ENCODE data around the gene MRPS35.
"Not testable (repeated sequence)": the region's sequence is repeated elsewhere in the genome, so short reads cannot be mapped to it uniquely, and the experiment has no call there.

The MRPS35 gene

GRCh38 chr12:27723212-27723611, 12.6 kb downstream of the MRPS35 start:
- H3K4me3 ChIP-seq (ENCODE audit: control insufficient read depth, low read depth, low read length) = no peak overlapping the region
- TF ChIP-seq CTCF (conservative IDR thresholded peaks at IDR 0.05; ENCODE audit: control insufficient read depth, insufficient read depth, low read depth, low read length) = no peak
- no peak for DNase-seq (ENCODE audit: low read depth)

GRCh38 chr12:27730097-27730588, 19.5 kb downstream of the MRPS35 start:
- TF ChIP-seq CTCF (conservative IDR thresholded peaks at IDR 0.05; ENCODE audit: control insufficient read depth, insufficient read depth, low read depth, low read length) = no peak
- no peak for DNase-seq (ENCODE audit: low read depth)
- H3K4me3 ChIP-seq (ENCODE audit: control insufficient read depth, low read depth, low read length) = no peak overlapping the region

- peak; percentile 35 for TF ChIP-seq CTCF (conservative IDR thresholded peaks at IDR 0.05; ENCODE audit: control insufficient read depth, insufficient read depth, low read depth, low read length)
- no peak for DNase-seq (ENCODE audit: low read depth)
- no peak overlapping the region for H3K4me3 ChIP-seq (ENCODE audit: control insufficient read depth, low read depth, low read length)
Observed at GRCh38 chr12:27732281-27732680, 21.6 kb downstream of the MRPS35 start.

GRCh38 chr12:27733052-27733656, 22.5 kb downstream of the MRPS35 start:
- peak; percentile 55 for DNase-seq (ENCODE audit: low read depth)
- H3K4me3 ChIP-seq (ENCODE audit: control insufficient read depth, low read depth, low read length) = no peak overlapping the region
- peak; percentile 93 for TF ChIP-seq CTCF (conservative IDR thresholded peaks at IDR 0.05; ENCODE audit: control insufficient read depth, insufficient read depth, low read depth, low read length)

- H3K4me3 ChIP-seq (ENCODE audit: control insufficient read depth, low read depth, low read length) = no peak overlapping the region
- TF ChIP-seq CTCF (conservative IDR thresholded peaks at IDR 0.05; ENCODE audit: control insufficient read depth, insufficient read depth, low read depth, low read length) = no peak
- no peak for DNase-seq (ENCODE audit: low read depth)
Observed at GRCh38 chr12:27733791-27734190, 23.2 kb downstream of the MRPS35 start.

GRCh38 chr12:27734321-27734720, 23.7 kb downstream of the MRPS35 start:
- DNase-seq (ENCODE audit: low read depth); H3K4me3 ChIP-seq (ENCODE audit: control insufficient read depth, low read depth, low read length): not testable (repeated sequence)

GRCh38 chr12:27743601-27744000, 33.0 kb downstream of the MRPS35 start:
- H3K4me3 ChIP-seq (ENCODE audit: control insufficient read depth, low read depth, low read length) = no peak overlapping the region
- no peak for TF ChIP-seq CTCF (conservative IDR thresholded peaks at IDR 0.05; ENCODE audit: control insufficient read depth, insufficient read depth, low read depth, low read length)
- DNase-seq (ENCODE audit: low read depth) = no peak

GRCh38 chr12:27745734-27746133, 35.1 kb downstream of the MRPS35 start:
- H3K4me3 ChIP-seq (ENCODE audit: control insufficient read depth, low read depth, low read length); DNase-seq (ENCODE audit: low read depth): not testable (repeated sequence)
